Measurements from ENCODE around the gene FGD2. TPM values are rescaled to one million over a fixed set of nuclear protein-coding genes. Genes with fewer than 3 reads are reported as not detected.

The FGD2 gene
- total and polyA plus RNA-seq, 9 of the 15 experiments (the other 6 are each of a cell fraction or from before 2014, with no cell fraction given): 0.09 TPM; not detected in 8

GRCh38 chr6:36985417-36985807 is 20.0 kb upstream of the FGD2 start (continued):
- no peak for TF ChIP-seq CC2D1A (IDR thresholded peaks at IDR 0.05)
- TF ChIP-seq, protein P1, sequence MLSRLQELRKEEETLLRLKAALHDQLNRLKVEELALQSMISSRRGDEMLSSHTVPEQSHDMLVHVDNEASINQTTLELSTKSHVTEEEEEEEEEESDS (CRISPR knock-in tag; IDR thresholded peaks at IDR 0.05): no peak
- no peak for TF ChIP-seq RBM25 (IDR thresholded peaks at IDR 0.05; ENCODE audit: low read depth, low read length, severe bottlenecking)
- no peak for TF ChIP-seq ZNF280A (IDR thresholded peaks at IDR 0.05; ENCODE audit: low read depth, partially characterized antibody)
- no peak for TF ChIP-seq BCOR (IDR thresholded peaks at IDR 0.05)
- TF ChIP-seq JUNB (CRISPR knock-in tag; conservative IDR thresholded peaks at IDR 0.05): no peak
- TF ChIP-seq, protein P2, sequence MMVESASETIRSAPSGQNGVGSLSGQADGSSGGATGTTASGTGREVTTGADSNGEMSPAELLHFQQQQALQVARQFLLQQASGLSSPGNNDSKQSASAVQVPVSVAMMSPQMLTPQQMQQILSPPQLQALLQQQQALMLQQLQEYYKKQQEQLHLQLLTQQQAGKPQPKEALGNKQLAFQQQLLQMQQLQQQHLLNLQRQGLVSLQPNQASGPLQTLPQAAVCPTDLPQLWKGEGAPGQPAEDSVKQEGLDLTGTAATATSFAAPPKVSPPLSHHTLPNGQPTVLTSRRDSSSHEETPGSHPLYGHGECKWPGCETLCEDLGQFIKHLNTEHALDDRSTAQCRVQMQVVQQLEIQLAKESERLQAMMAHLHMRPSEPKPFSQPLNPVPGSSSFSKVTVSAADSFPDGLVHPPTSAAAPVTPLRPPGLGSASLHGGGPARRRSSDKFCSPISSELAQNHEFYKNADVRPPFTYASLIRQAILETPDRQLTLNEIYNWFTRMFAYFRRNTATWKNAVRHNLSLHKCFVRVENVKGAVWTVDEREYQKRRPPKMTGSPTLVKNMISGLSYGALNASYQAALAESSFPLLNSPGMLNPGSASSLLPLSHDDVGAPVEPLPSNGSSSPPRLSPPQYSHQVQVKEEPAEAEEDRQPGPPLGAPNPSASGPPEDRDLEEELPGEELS (CRISPR knock-in tag; IDR thresholded peaks at IDR 0.05; ENCODE audit: borderline replicate concordance): no peak
- TF ChIP-seq, protein P3, sequence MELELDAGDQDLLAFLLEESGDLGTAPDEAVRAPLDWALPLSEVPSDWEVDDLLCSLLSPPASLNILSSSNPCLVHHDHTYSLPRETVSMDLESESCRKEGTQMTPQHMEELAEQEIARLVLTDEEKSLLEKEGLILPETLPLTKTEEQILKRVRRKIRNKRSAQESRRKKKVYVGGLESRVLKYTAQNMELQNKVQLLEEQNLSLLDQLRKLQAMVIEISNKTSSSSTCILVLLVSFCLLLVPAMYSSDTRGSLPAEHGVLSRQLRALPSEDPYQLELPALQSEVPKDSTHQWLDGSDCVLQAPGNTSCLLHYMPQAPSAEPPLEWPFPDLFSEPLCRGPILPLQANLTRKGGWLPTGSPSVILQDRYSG (tag; conservative IDR thresholded peaks at IDR 0.05; ENCODE audit: low read depth): no peak
- peak; percentile 34; the same call in 1 of the 2 replicates for TF ChIP-seq OTX1 (CRISPR knock-in tag; IDR thresholded peaks at IDR 0.05)
- TF ChIP-seq ZNF140 (CRISPR knock-in tag; IDR thresholded peaks at IDR 0.05): no peak
- no peak for TF ChIP-seq ATF6 (CRISPR knock-in tag; IDR thresholded peaks at IDR 0.05)
- no peak for TF ChIP-seq CGGBP1 (CRISPR knock-in tag; IDR thresholded peaks at IDR 0.05)
- no peak for TF ChIP-seq PBX2 (CRISPR knock-in tag; IDR thresholded peaks at IDR 0.05; ENCODE audit: low read depth)
- no peak for TF ChIP-seq PBX2 (tag; conservative IDR thresholded peaks at IDR 0.05; ENCODE audit: low read depth)
- TF ChIP-seq THAP7 (CRISPR knock-in tag; IDR thresholded peaks at IDR 0.05): no peak
- no peak for TF ChIP-seq MCM7 (IDR thresholded peaks at IDR 0.05)
